Prostate gland (tissue), 2 donors: Measurements from ENCODE around the gene ABL1.

Experiments used
- CTCF ChIP-seq, 4 experiments: fragments of 200-600 bp in 2 of 4; fragments of 450-650 bp in 2 of 4; sonication (generic) in 2 of 4; IDR thresholded peaks; 1 replicate in 3 of 4; 2 replicates in 1 of 4; pipeline ENCODE4 v1.5.1; 2016 to 2019; ENCODE audit warnings: antibody characterized with exemption in 4 of 4, mild to moderate bottlenecking in 2 of 4, moderate library complexity in 2 of 4
- POLR2A ChIP-seq: fragments of 450-650 bp; IDR thresholded peaks from one replicate; pipeline ENCODE4 v1.6.1; 2016; ENCODE audit warnings: antibody characterized with exemption, mild to moderate bottlenecking

GRCh38 chr9:130890870-130891687 lies 56.0 kb downstream of the ABL1 start:
- TF ChIP-seq CTCF (IDR thresholded peaks at IDR 0.05) (no peak), POLR2A (no peak)
